ENCODE results near the gene USP6. TPM values are rescaled to one million over a fixed set of nuclear protein-coding genes. Genes with fewer than 3 reads are reported as not detected.
"Not testable (repeated sequence)": the region's sequence is repeated elsewhere in the genome, so short reads cannot be mapped to it uniquely, and the experiment has no call there.

The USP6 gene
- total RNA-seq, 1 donor from 2014 or later: 0.08 TPM

DNA sequence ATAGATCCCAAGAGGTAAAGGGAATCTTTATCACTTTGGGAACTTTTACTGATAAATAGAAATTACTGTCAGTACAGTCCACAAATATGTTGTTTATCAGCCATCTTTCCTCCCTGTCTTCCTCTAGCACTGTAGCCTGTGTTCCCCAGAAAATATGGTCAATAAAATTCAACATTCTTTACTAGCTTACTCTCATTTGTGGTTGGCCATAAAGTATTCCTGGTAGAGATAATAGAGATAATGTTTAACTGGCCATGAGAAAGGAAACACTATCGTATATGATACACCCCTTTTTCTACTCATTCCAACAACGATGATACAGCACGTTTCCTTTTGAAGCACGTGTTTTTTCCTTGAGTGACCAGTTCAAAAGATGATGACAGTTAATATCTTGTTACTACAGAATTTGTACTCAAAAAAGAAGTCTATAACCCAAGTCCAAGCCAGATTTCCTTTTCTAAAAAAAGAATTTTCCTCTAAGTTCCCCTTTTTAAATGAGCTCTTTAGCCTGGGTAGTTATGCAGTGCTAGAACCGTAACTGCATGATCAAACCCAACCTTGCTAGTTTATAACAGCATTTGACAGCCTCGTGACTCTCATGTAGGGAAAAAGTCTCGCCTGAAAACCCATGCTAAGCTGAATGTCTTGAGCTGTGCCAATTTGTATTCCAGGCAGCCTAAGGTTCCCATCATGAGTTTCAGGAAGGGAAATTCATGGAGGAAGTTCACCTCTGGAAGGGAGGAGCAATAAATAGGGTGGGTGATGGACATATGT, 50.1 kb downstream of the USP6 start:
- ATAC-seq; intact Hi-C loops (cut with DNase I); DNase-seq (ENCODE audit: missing footprints): not testable (repeated sequence)

DNA sequence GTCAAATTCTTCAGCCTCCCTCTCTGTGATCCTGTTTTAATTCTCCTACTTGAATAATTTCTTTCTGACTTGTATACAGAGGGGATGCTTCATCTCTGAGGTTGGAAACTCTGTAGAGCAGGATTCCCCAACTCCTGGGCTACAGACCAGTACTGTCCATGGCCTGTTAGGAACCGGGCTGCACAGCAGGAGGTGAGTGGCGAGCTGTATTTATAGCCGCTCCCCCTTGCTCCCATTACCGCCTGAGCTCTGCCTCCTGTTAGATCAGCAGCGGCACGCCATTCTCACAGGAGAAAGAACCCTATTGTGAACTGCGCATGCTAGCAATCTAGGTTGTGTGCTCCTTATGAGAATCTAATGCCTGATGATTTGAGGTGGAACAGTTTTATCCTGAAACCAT, 59.2 kb downstream of the USP6 start:
- DNase-seq (ENCODE audit: missing footprints); intact Hi-C loops (cut with DNase I); ATAC-seq: not testable (repeated sequence)

DNA sequence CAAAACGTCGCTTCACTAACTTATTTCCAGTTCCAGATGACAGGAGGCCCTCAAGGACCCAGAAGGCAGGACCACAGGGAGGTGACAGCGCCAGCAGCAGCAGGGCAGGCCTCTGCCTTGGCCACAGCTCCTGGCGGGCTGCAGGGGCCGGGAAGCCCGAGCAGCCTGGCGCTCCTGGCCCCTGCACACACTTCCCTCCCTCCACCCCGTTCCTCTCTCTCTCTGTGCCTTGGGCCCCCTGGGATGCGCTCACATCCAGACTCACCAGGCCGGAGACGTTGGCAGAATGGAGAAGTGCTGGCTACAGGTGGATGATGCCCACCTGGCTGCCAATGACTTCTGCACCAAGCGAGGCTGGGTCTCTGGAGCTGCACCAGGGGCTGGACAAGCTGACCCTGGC, 63.2 kb downstream of the USP6 start:
- DNase-seq (ENCODE audit: missing footprints) (no peak), ATAC-seq (no peak)
- intact Hi-C loops (cut with DNase I): no loop called here

DNA sequence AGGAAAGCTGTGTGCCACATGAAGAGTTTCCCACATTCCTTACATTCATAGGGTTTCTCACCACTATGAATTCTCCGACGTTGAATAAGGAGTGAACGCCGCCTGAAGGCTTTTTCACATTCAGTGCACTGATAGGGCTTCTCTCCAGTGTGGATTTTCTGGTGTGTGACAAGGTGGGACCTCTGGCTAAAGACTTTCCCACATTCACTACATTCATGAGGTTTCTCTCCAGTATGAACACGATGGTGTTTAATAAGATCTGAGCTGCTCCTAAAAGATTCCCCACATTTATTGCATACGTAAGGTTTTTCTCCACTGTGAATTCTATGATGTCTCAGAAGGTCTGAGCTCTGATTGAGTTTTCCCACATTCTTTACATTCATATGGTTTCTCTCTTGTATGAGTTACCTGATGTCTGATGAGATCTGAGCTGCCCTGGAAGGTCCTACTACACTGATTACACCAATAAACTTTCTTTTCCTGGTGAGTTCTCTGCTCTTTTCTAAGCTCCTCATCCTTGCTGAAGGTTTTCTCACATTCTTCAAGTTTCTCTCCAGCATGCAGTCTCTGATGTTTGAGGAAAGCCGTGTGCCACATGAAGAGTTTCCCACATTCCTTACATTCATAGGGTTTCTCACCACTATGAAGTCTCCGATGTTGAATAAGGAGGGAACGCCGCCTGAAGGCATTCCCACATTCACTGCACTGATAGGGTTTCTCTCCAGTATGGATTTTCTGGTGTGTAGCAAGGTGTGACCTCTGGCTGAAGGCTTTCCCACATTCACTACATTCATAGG, 65.9 kb downstream of the USP6 start:
- DNase-seq (ENCODE audit: missing footprints): no peak
- intact Hi-C loops (cut with DNase I): no loop called here
- no peak for ATAC-seq

DNA sequence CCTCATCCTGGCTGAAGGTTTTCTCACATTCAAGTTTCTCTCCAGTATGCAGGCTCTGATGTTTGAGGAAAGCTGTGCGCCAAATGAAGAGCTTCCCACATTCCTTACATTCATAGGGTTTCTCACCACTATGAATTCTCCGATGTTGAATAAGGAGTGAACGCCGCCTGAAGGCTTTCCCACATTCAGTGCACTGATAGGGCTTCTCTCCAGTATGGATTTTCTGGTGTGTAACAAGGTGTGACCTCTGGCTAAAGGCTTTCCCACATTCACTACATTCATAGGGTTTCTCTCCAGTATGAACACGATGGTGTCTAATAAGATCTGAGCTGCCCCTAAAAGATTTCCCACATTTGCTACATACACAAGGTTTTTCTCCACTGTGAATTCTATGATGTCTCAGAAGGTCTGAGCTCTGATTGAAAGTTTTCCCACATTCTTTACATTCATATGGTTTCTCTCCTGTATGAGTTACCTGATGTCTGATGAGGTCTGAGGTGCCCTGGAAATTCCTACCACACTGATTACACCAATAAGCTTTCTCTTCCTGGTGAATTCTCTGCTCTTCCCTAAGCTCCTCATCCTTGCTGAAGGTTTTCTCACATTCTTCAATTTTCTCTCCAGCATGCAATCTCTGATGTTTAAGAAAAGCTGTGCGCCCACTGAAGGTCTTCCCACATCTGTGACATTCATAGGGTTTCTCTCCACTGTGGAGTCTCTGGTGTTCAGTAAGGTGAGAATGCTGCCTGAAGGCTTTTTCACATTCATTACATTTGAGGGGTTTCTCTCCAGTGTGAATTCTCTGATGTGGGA, 67.0 kb downstream of the USP6 start:
- ATAC-seq (no peak), DNase-seq (ENCODE audit: missing footprints) (no peak)
- intact Hi-C loops (cut with DNase I): no loop called here

DNA sequence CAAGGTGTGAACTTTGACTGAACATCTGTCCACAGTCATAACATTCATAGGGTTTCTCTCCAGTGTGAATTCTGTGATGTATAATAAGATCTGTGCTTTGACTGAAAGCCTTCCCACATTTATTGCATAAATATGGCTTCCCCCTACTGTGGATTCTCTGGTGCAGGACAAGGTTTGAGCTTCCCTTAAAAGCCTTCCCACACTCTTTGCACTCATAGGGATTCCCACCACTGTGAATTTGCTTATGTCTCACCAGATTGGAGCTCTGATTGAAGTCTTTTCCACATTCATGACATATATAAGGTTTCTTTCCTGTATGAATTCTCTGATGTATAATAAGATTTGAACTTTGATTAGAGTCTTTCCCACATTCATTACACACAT, 67.6 kb downstream of the USP6 start:
- no peak for ATAC-seq
- intact Hi-C loops (cut with DNase I): no loop called here
- no peak for DNase-seq (ENCODE audit: missing footprints)

DNA sequence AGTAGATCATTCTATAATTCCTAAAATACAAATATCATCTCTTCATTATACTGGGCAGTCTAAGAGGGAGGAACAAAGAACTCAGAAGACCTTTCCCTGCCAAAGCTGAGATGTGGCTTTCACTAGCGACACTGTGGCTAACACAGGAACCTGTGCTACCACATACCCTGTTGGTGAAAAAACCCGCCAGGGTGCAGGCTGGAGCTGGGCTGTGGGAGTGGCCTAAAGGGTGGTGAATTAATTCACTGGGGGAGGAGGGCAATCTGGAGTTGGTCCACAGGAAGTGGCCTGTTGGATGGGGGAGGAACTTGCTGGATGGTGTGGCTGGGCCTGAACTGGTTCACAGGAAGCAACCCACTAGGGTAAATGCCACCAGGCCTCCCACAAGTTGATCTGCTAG, 68.5 kb downstream of the USP6 start:
- intact Hi-C loops (cut with DNase I): no loop called here
- DNase-seq (ENCODE audit: missing footprints) (no peak), ATAC-seq (no peak)

DNA sequence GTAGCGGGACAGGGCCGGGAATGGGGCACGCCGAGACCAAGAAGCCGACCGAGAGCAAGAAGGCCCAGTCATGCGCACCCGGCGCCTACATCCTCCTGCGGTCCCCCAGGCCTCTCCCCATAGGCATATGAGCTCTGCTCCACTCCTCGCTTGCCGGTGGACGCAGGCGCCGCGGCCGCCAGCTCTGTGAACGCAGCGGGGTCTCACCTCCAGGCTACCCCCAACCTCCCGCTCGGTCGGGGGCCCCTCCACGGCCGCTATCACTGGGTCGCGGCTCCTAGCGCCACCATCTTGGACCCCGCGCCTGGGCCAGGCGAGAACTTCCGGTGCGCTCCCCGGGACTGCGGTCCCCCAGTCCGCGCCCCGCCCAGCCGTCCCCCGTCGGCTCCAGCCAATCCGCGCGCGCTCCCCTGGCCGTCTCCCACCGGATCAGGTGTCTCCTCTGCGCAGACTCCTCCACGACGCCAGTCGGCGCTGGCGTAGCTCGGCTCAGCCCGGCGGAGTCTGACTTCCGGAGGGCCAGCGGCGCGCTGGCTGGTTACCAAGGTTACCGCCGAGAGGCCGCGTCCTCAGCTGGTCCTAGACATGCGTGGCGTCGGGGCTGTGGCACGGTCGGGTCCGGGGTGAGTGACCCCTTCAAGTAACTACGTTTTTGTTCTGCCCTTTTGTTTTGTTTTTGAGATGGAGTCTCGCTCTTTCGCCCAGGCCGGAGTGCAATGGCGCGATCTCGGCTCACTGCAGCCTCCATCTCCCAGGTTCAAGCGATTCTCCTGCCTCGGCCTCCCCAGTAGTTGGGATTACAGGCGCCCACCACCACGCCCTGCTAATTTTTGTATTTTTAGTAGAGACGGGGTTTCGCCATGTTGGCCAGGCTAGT, 75.9 kb downstream of the USP6 start, which contains the start of gene ZNF594:
Gene ZNF594, minus strand, starts transcription at position 328 of the 877 bp plus-strand sequence. CDS start 7,612 bp downstream, outside the sequence.
- intact Hi-C loops (cut with DNase I): loop anchor here (5.0 to 10.0 kb wide), 2 partner anchors 79 to 243 kb away; partner anchors contain the start of genes C1QBP and ZNF232
- ATAC-seq (peak; percentile 100), DNase-seq (ENCODE audit: missing footprints) (peak; percentile 98)

DNA sequence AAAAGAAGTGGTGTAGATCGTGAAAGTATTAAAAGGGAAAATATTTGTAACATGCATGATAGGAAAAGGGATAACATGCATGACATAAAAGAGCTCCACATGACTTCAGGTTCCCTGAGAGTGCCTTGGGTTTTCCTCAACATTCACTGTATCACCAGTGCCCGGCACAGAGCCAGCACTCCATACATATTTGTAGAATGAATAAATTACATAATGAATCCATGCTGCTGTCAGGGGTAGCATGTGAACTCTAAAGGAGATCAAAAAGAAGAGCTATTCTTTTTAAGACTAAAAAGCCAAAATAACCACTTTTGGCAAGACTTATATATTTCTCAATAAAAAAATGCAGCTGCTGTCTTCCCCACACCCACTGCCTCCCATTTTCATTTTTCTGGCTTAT, 78.5 kb downstream of the USP6 start:
- no peak for ATAC-seq
- DNase-seq (ENCODE audit: missing footprints): no peak
- intact Hi-C loops (cut with DNase I): loop anchor here (5.0 to 10.0 kb wide), 2 partner anchors 82 to 240 kb away; partner anchors contain the start of genes C1QBP and ZNF232

DNA sequence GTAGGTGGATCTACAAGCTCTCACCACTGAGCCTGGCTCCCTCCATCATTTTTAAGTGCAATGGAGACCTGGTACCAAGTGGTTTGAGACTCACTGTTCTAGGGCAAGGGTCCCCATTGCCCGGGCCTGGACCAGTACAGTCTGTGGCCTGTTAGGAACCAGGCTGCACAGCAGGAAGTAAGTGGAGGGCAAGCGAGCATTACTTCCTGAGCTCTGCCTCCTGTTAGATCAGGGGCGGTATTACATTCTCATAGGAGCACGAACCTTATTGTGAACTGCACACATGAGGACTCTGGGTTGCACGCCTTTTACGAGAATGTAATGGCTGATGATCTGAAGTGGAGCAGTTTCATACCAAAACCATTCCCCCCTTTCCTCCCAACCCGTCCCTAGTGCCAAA, 82.6 kb downstream of the USP6 start:
- intact Hi-C loops (cut with DNase I): loop anchor here (10.0 kb wide), 1 partner anchor 236 kb away; the partner anchor contains the start of gene C1QBP
- DNase-seq (ENCODE audit: missing footprints) (no peak), ATAC-seq (no peak)

DNA sequence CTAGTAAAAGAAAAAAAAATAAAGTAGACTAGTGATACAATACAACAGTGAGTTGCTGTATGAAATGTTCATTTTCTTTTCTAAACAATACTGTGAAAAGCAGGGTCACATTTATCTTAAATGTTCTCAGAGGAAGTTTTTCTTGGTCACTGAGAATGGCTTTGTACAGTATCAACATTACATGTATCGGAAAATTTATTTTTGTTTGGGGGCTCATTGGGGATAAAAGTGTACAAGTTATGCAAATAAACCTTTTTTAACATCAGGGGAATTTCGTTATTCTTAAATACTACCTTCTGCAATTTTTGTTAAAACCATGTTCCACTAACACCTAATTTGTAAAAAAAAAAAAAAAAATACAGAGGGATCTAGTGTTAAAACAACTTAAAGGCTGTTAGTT, 84.5 kb downstream of the USP6 start:
- DNase-seq (ENCODE audit: missing footprints) (no peak), ATAC-seq (no peak)
- intact Hi-C loops (cut with DNase I): no loop called here

DNA sequence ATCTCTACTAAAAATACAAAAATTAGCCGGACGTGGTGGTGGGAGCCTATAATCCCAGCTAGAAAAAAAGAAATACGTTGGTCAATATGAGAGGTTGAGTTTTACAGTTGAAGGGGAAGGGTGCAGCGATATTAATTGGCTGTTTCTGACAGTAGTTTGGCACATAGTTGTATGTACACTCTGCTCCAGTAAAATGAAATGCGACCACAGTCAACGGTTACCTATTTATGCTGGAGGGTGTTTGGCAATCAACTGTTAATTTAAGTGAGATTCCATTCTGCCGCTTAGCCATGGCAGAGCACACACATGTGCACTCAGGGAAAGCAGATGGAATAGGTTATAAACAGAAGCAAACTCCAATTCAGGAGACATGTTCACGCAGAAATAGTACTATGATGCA, 85.2 kb downstream of the USP6 start:
- ATAC-seq (no peak), DNase-seq (ENCODE audit: missing footprints) (no peak)
- intact Hi-C loops (cut with DNase I): no loop called here

DNA sequence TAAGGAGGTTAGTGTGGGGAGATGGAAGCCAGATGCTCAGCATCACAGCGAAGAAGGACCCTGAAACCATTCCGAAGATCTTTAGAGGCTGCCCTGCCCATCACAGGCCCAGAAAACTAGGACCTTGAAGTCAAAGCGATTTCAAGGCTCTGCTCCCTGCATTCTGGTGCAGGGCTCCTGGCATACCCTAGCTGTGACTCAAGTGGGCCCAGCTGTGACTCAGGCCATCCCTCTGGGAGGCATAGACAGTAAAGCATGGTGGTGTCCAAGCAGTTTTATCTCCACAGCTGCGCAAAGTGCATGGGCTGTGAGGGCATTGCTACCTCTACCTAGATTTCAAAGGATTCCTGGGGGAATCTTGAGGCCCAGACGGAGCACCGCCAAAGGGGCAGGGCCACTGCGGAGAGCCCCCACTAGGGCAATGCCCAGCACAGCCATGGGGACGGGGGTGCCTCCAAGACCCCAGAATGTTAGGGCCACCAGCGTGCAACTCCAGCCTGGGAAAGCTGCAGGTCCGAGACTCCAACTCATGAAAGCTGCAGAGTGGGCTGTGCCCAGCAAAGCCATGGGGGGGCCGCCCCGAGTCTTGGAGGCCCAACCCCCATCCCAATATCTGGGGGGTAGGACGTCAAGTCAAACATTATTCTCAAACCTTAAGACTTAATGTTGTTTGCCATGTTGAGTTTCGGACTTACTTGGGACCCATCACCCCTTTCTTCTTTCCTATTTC, 87.5 kb downstream of the USP6 start:
- DNase-seq (ENCODE audit: missing footprints) (no peak), ATAC-seq (no peak)
- intact Hi-C loops (cut with DNase I): no loop called here

DNA sequence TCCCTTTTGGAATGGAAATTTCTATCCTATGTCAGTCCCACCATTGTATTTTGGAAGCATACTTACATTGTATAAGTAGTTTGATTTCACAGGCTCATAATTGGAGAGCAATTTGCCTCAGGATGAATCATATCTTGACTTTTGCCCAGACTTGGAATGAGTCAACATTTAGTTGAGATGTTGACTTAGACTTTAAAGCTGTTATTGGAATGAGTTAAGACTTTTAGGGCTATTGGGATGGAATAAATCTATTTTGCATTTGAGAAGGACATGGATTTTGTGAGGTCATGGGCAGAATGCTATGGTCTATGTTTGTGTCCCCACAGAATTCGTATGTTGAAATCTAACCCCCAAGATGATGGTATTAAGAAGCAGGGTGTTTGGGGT, 88.1 kb downstream of the USP6 start:
- no peak for DNase-seq (ENCODE audit: missing footprints)
- no peak for ATAC-seq
- intact Hi-C loops (cut with DNase I): no loop called here

DNA sequence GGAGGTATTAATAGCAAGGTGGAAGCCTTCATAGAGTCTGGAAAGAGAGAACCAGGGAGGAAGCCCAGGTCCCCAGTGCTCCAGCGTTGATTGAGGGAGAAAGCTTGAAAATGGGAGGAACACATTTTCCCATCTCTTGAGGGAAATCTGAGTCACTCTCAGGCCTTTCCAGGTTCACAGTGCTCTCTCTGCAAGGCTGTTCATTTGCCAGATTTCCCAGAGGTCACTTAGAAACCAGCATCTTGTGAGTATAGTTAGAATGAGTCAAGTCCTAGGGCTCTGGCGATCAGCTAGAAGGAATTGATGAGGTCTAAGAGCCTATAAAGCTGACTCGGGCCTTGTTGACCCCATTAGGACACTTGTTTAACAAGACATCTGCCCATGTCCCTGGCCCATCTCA, 93.6 kb downstream of the USP6 start:
- ATAC-seq (no peak), DNase-seq (ENCODE audit: missing footprints) (no peak)
- intact Hi-C loops (cut with DNase I): no loop called here

DNA sequence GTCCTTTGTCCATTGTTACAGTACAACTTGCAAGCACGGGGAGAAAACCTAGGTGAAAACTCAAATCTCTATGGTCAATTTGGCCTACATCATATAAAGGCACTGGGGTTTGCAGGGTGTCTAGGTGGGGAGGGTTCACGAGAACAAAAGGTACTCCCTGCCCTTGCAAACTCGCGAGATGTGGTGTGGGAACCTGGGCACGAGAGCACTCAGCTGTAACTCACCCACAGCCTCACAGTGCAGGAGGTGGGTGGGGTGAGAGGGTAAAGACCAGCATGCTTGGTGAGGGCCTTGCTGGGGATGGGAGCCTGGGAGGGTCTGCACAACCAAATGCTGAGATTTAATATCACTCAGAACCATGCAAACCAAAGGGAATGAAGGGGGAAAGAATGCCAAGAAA, 94.3 kb downstream of the USP6 start:
- intact Hi-C loops (cut with DNase I): no loop called here
- no peak for ATAC-seq
- no peak for DNase-seq (ENCODE audit: missing footprints)

DNA sequence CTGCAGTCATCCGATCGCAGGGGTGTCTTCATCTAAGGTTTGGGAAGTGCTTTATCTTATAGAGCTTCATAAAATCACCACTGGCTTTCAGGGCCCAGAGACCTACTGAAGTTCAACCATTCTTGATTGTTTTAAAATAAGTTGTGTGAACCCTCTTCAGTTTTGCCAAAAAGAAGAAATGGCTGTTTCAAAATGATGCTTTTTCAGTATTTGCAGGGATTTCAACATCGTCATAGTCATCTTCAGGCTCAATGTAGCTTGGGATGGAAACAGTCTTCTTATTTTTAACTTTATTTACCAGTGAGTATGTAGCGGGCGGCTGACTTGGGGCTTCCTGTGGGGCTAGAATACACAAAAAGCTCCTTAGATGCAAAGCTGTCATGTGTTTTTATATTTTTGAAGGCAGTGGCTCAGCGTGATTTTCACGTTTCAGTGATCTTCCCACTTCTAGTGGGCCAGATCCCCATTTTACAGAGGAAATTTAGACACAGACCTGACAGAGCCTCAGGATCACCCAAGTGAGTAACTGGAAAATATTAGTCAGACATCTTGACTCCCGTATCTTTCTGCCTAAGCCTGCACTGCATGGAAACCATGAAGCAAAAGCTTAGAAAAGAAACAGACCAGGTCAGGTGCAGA, 94.9 kb downstream of the USP6 start:
- intact Hi-C loops (cut with DNase I): no loop called here
- ATAC-seq: no peak

More for the DNA sequence above, 94.9 kb downstream of the USP6 start:
- DNase-seq (ENCODE audit: missing footprints): no peak

Measured in Right ventricle myocardium inferior (tissue), 1 donor.